NCI-H2227 treated with DMSO at 0.1 percent for 48 hours (cell line): ENCODE data around the gene DTD1.

Experiments used
- DNase-seq: peaks from one replicate; lab custom pipeline; 2025; lab: John Stamatoyannopoulos, UW

Gene DTD1

GRCh38 chr20:18793625-18794427, 206.0 kb downstream of the DTD1 start:
- DNase-seq = peak; percentile 85

GRCh38 chr20:18794428-18794787, 206.6 kb downstream of the DTD1 start:
- DNase-seq = no peak

GRCh38 chr20:18795366-18795765, 207.5 kb downstream of the DTD1 start:
- DNase-seq = no peak

DNA sequence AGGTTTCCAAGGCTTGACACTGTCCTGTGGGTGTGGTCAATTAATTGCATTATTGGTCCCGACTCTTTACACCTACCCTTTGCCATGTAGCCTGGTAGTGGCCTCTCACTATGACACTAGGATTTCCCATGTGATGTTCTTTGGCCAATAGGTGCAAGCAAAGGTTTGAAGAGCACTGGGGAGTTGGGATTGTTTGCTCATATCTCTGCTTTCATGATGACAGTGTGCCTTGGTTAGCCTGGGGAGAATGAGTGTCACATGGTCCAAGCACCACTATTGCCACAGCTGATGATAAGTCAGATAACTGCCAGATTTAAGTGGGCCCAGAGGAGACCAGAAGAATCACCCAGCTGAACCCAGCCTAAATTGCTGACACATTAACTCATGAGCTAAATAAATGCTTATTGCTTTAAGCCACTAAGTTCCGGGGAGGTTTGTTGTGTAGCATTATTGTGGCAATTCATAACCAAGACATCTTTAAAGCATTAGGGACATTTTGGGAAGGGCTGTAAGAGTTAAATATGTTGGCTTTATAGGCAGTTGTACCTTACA, 208.5 kb downstream of the DTD1 start:
- DNase-seq = no peak

DNA sequence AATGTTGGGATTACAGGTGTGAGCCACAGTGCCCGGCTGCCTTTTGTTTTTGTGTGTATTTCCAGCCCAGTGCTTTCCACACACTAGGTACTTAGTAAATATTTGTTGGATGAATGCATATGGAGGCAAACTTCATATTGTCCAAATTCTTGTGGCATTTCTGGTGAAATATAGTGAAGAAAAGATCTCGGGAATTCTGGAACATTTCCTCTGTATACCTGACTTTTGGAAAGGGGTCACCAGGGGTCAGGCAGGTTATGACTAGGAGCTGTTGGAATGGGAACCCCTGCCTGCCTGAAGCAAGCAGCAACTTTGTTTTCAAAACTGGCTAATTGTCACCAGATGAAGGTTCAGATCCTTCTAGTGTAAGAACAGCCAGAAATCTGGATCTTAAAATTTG, 213.7 kb downstream of the DTD1 start:
- DNase-seq = no peak

- no peak for DNase-seq
Measured at GRCh38 chr20:18802012-18802634, 214.3 kb downstream of the DTD1 start.

DNA sequence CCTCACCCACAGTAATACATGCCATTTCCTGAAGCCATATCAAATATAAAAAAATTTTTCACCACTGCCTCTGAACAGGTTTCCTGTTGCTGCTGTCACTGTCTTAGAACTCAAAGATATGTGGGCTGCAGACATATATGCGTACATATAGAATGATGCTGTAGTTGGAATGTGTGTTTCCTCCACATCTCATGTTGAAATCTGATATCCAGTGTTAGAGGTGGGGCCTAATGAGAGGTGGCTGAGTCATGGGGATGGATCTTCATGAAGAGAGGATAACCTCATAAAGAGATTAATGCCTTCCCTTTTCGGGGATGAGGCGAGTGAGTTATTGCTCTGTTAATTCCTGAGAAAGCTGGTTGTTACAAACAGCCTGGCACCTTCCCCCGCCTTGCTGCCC, 218.0 kb downstream of the DTD1 start:
- no peak for DNase-seq

DNA sequence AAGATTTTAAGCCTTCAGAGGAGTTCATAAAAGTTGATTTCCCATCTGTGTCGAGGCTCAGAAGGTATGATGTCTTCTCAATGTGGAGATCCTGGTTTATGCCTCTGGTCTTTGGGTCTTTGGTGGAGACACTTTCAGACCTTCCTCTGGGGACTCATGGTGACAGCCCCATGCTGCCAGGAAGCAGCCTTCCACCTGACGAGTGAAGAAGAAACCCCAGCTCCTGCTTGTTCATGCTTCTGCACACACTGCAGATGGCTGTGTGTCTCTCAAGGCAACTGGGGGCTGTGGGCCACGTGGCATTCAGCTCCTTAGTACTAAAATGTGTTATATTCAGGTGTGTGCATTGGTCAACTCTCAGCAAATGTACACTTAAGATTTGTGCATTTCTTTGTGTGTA, 220.9 kb downstream of the DTD1 start:
- DNase-seq = no peak

DNA sequence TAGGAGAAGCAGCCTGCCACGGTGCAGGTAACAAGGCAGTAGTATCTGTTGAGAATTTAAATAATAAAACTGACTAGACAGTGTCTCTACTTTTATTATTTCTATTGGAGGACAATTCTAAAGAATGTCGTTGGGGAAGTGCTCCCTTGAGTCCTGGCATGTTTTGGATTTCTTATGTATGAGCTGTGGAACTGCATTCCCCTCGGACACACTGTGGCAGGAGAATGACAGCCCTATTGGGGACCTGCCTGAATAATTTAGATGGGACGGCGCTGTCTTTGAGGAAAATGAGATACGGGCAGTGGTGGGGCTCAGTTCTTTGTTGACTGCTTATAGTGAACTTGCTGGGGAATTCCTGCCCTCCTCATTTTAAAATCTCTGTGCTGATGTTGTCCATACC, 223.3 kb downstream of the DTD1 start:
- DNase-seq = no peak

DNA sequence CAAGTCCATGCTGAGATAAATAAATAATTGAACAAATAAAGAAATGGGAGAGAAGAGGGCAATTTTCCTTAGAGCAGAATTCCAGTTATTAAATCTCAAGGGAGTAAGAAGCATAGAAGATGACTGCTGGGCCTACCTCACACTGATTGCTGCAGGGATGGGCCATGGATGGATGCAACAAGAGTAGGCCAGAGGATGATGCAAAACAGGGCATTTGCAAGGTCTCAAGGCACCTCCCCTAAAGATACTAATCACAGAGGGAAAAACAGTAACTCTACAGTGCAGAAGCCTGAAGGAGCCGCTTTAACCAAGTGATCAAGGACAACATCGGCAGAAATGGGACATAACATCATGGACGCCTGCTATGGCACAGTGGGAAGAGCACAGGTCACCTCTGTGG, 224.1 kb downstream of the DTD1 start:
- DNase-seq = no peak

- no peak for DNase-seq
Measured at GRCh38 chr20:18813483-18813882, 225.6 kb downstream of the DTD1 start, which contains the start of gene SCP2D1. Gene SCP2D1, plus strand, starts transcription at chr20:18813783. Its CDS starts 33 bp downstream, at chr20:18813816.

DNA sequence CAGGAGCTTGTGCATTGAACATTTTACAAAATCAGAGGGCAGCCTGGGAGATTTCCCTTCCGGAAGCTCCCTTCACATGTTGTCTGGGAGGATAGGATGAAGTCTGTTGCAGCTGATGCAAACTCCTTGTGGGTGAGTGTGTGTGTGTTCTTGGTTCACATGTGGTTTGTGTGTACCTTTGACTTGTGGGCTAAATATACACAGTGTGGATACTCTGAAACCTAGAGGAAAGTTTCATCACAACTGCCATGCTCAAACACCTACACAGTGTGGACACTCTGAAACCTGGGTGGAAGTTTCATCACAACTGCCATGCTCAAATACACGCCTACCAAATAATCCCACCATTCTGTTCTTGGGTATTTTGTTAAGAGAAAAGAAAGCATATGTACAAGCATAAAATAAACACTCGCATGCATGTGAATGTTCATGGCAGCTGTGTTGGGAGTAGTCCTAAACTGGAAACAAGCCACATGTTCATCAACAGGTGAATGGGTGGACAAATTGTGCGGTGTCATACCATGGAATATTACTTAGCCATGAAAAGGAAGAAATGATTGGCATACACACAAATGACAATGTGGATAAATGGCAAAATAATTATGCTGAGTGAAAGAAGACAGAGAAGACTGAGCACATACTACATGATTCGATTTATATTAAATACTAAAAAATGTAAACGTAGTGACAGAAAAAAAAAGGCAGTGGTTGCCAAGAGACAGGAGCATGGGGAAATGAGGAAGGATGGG, 227.5 kb downstream of the DTD1 start:
- no peak for DNase-seq
